Epidermal melanocyte (primary cell): ENCODE measurements around the gene ENO3.
"Not testable (repeated sequence)": the region's sequence is repeated elsewhere in the genome, so short reads cannot be mapped to it uniquely, and the experiment has no call there.

Experiments used
- DNase-seq: peaks from one replicate; pipeline ENCODE4 v3.0.0; 2011; ENCODE audit warnings: low spot score; ENCODE audit not compliant: insufficient read length

Gene ENO3

GRCh38 chr17:4950746-4951204 lies at the start of gene ENO3:
TSS of gene ENO3 (plus strand) at chr17:4951119. CDS start at chr17:4951830, 711 bp downstream.
- no peak for DNase-seq

- no peak for DNase-seq
Observed at GRCh38 chr17:4901648-4902344, 49.1 kb upstream of the ENO3 start.

GRCh38 chr17:4902540-4902939 lies 48.4 kb upstream of the ENO3 start:
- DNase-seq, result peak; percentile 3

GRCh38 chr17:4903051-4903818 lies 47.7 kb upstream of the ENO3 start, which contains the start of gene CHRNE:
TSS of gene CHRNE (minus strand) at chr17:4903098. CDS start at chr17:4903063, 35 bp downstream.
- DNase-seq, result peak; percentile 12

- not testable (repeated sequence) for DNase-seq
Observed at GRCh38 chr17:4906642-4907041, 44.3 kb upstream of the ENO3 start.

GRCh38 chr17:4908301-4908700 lies 42.6 kb upstream of the ENO3 start:
- DNase-seq, result peak; percentile 17

- peak; percentile 74 for DNase-seq
Observed at GRCh38 chr17:4908711-4909496, 42.0 kb upstream of the ENO3 start.

- DNase-seq, result peak; percentile 3
Observed at GRCh38 chr17:4913994-4914393, 36.9 kb upstream of the ENO3 start.

- DNase-seq, result not testable (repeated sequence)
Observed at GRCh38 chr17:4914551-4914950, 36.4 kb upstream of the ENO3 start.

- DNase-seq, result peak; percentile 9
Observed at GRCh38 chr17:4919511-4920047, 31.3 kb upstream of the ENO3 start.

- DNase-seq, result no peak
Observed at GRCh38 chr17:4920351-4921048, 30.4 kb upstream of the ENO3 start.

- DNase-seq, result no peak
Observed at GRCh38 chr17:4921320-4921719, 29.6 kb upstream of the ENO3 start.

- DNase-seq, result not testable (repeated sequence)
Observed at GRCh38 chr17:4926577-4927335, 24.2 kb upstream of the ENO3 start.

GRCh38 chr17:4928881-4929280 lies 22.0 kb upstream of the ENO3 start:
- DNase-seq, result no peak

- no peak for DNase-seq
Observed at GRCh38 chr17:4931963-4932362, 19.0 kb upstream of the ENO3 start, which contains the start of gene GP1BA. TSS of gene GP1BA (plus strand) at chr17:4932277. CDS start at chr17:4932605, 328 bp downstream.

- no peak for DNase-seq
Observed at GRCh38 chr17:4932756-4933155, 18.2 kb upstream of the ENO3 start.

GRCh38 chr17:4933646-4934045 lies 17.3 kb upstream of the ENO3 start:
- DNase-seq, result no peak

- peak; percentile 17 for DNase-seq
Observed at GRCh38 chr17:4934173-4934979, 16.5 kb upstream of the ENO3 start.

- DNase-seq, result peak; percentile 3
Observed at GRCh38 chr17:4935650-4936049, 15.3 kb upstream of the ENO3 start.
